Measurements from ENCODE around the gene ASF1A.

DNA sequence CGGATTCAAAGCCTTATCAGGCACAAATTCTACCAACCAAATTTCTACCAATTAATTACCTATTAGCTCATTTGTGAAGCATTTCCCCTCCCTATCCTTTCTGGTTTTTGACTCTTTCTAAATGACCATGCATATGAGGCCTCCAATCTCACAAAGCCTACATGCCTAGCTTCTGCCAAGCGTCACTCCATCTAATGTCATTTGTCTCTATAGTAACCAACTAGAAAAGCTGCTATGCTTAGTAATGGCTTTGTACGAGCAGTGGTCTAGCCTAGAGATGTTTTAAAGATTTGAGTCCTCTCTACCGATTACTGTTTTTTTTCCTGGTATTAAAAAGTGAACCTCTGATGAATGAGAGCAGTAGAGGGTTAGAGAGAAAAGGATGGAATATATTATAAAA, 4.8 kb upstream of the ASF1A start:
- TF ChIP-seq, protein P1, sequence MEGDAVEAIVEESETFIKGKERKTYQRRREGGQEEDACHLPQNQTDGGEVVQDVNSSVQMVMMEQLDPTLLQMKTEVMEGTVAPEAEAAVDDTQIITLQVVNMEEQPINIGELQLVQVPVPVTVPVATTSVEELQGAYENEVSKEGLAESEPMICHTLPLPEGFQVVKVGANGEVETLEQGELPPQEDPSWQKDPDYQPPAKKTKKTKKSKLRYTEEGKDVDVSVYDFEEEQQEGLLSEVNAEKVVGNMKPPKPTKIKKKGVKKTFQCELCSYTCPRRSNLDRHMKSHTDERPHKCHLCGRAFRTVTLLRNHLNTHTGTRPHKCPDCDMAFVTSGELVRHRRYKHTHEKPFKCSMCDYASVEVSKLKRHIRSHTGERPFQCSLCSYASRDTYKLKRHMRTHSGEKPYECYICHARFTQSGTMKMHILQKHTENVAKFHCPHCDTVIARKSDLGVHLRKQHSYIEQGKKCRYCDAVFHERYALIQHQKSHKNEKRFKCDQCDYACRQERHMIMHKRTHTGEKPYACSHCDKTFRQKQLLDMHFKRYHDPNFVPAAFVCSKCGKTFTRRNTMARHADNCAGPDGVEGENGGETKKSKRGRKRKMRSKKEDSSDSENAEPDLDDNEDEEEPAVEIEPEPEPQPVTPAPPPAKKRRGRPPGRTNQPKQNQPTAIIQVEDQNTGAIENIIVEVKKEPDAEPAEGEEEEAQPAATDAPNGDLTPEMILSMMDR (IDR thresholded peaks at IDR 0.05) = no peak
- TF ChIP-seq POLR2A (IDR thresholded peaks at IDR 0.05) (no peak), EP300 (IDR thresholded peaks at IDR 0.05) (no peak)

All from stomach (tissue), 4 donors.